Lung (tissue), 12 donors: Measurements from ENCODE around the gene SERPINB6. TPM values are rescaled to one million over a fixed set of nuclear protein-coding genes. Genes with fewer than 3 reads are reported as not detected.

ENCODE experiments used
- ATAC-seq: fragments of 200-7000 bp; cut with Tn5 transposase; one replicate; pipeline ENCODE4 v1.9.1; 2020; ENCODE audit warnings: moderate number of reproducible peaks; ENCODE audit not compliant: insufficient read depth, low FRiP score
- DNase-seq, 3 donors: peaks; one replicate each; pipeline ENCODE4 v3.0.0-alpha.2; 2013 to 2017
- H3K27ac ChIP-seq, 2 donors: one replicate each; pipeline ENCODE4 v1.5.1; 2013; ENCODE audit warnings: mild to moderate bottlenecking in 2 of 2, moderate library complexity in 2 of 2, control low read depth in 1 of 2, inconsistent platforms in 1 of 2, low read depth in 1 of 2, low read length in 1 of 2
- H3K27me3 ChIP-seq, 3 donors: one replicate each; pipeline ENCODE4 v1.5.1; 2013; ENCODE audit warnings: low read length in 2 of 3; ENCODE audit not compliant: control insufficient read depth in 3 of 3, insufficient read depth in 3 of 3
- H3K36me3 ChIP-seq, 4 donors: one replicate each; pipeline ENCODE4 v1.5.1; 2013; ENCODE audit warnings: low read length in 4 of 4, mild to moderate bottlenecking in 1 of 4, moderate library complexity in 1 of 4; ENCODE audit not compliant: control insufficient read depth in 4 of 4, insufficient read depth in 4 of 4
- H3K4me1 ChIP-seq, 5 donors: one replicate each; pipeline ENCODE4 v1.5.1; 2013; ENCODE audit warnings: low read length in 5 of 5, mild to moderate bottlenecking in 2 of 5, moderate library complexity in 1 of 5; ENCODE audit not compliant: control insufficient read depth in 5 of 5, insufficient read depth in 5 of 5
- H3K4me3 ChIP-seq: one replicate; pipeline ENCODE4 v1.5.1; 2013; ENCODE audit warnings: mild to moderate bottlenecking, control low read depth, moderate library complexity
- H3K9ac ChIP-seq, 2 donors: one replicate each; pipeline ENCODE4 v1.5.1; 2013; ENCODE audit warnings: low read length in 2 of 2, control low read depth in 1 of 2; ENCODE audit not compliant: insufficient read depth in 1 of 2
- H3K9me3 ChIP-seq, 4 donors: one replicate each; pipeline ENCODE4 v1.5.1; 2013; ENCODE audit warnings: low read length in 3 of 4, mild to moderate bottlenecking in 1 of 4, moderate library complexity in 1 of 4; ENCODE audit not compliant: control insufficient read depth in 4 of 4, insufficient read depth in 3 of 4
- CTCF ChIP-seq: IDR thresholded peaks from 2 replicates; pipeline ENCODE4 v1.5.1; 2012; ENCODE audit warnings: mild to moderate bottlenecking; ENCODE audit errors: control extremely low read depth, extremely low read depth
- WGBS, 2 donors: extraction: QIAGEN DNeasy Blood & Tissue Kit; methylation state at CpG; one replicate each; pipeline ENCODE4 v1.1.7; 2013; 5-methylcytosine and 5-hydroxymethylcytosine counted together
- polyA plus RNA-seq, 2 donors: library from polyadenylated mRNA; stranded (reverse); fragments of 200-250 nt; gene quantifications; one replicate each; pipeline ENCODE4 v1.2.1, GENCODE V29; 2013
- total RNA-seq, 2 donors: library from RNA; depleted of rRNA in 1 of 2; stranded (reverse); fragments of >200 nt in 1 of 2; gene quantifications; one replicate each; pipeline ENCODE4 v1.2.1, GENCODE V29; 2014 to 2021
- donor health status: control.
- donor health status: control.
- donor health status: Bipolar disorder and iron deficiency.
- donor health status: healthy.
- donor health status: DM: yes; HTN: yes; CAD: no.

SERPINB6 gene
- total and polyA plus RNA-seq, 4 donors = 113 to 155 (median 127) TPM

- no peak overlapping the region for H3K4me3 ChIP-seq
- no peak overlapping the region for H3K9ac ChIP-seq
- TF ChIP-seq CTCF = no peak
- ATAC-seq (no peak), DNase-seq (peak in 2 of 3 donors; percentile 25 to 47)
- WGBS, 2 donors = 67 to 69% methylated on average over 8 of the region's 8 CpGs
- H3K36me3 ChIP-seq = peaks cover 0 to 4% (median 0%) of the 10 kb centered on the region in 4 donors
- H3K27me3 ChIP-seq = no peaks in the 10 kb centered on the region
- peak overlapping the region in 1 of 2 donors; percentile 76 for H3K27ac ChIP-seq
- H3K4me1 ChIP-seq = peaks cover 3 to 17% (median 8%) of the 10 kb centered on the region in 5 donors
- no peaks in the 10 kb centered on the region for H3K9me3 ChIP-seq
Observed at GRCh38 chr6:2968600-2969135, 2.7 kb downstream of the SERPINB6 start.

GRCh38 chr6:2967936-2968335, 3.4 kb downstream of the SERPINB6 start:
- Histone ChIP-seq H3K4me3 (no peak overlapping the region), H3K9me3 (no peaks in the 10 kb centered on the region), H3K9ac (no peak overlapping the region), H3K27me3 (no peaks in the 10 kb centered on the region), H3K27ac (no peak overlapping the region), H3K4me1 (peaks cover 3 to 18% (median 9%) of the 10 kb centered on the region in 5 donors), H3K36me3 (peaks cover 0 to 4% (median 0%) of the 10 kb centered on the region in 4 donors)
- TF ChIP-seq CTCF = no peak
- WGBS, 2 donors = 96 to 97% methylated on average over 7 of the region's 7 CpGs
- no peak for DNase-seq
- no peak for ATAC-seq

- no peak overlapping the region for H3K4me3 ChIP-seq
- TF ChIP-seq CTCF = no peak
- WGBS, 2 donors = 92 to 94% methylated on average over 9 of the region's 9 CpGs
- H3K9me3 ChIP-seq = no peaks in the 10 kb centered on the region
- ATAC-seq = no peak
- H3K9ac ChIP-seq = no peak overlapping the region
- H3K27ac ChIP-seq = peak overlapping the region in 1 of 2 donors; percentile 56
- DNase-seq = no peak
- peaks cover 3 to 26% (median 14%) of the 10 kb centered on the region in 5 donors for H3K4me1 ChIP-seq
- H3K27me3 ChIP-seq = no peaks in the 10 kb centered on the region
- H3K36me3 ChIP-seq = peaks cover 0 to 4% (median 0%) of the 10 kb centered on the region in 4 donors
Observed at GRCh38 chr6:2966347-2966746, 5.0 kb downstream of the SERPINB6 start.
